Vagina (tissue), 2 donors: Measurements from ENCODE around the gene TNFRSF6B.

Source experiments
- CTCF ChIP-seq, 3 experiments: fragments of 450-650 bp in 2 of 3; fragments of 200-600 bp in 1 of 3; sonication (generic) in 1 of 3; IDR thresholded peaks; one replicate each; pipeline ENCODE4 v1.5.1; 2017 to 2019; ENCODE audit warnings: antibody characterized with exemption in 3 of 3, mild to moderate bottlenecking in 2 of 3, moderate library complexity in 2 of 3
- POLR2A ChIP-seq, 2 donors: fragments of 450-650 bp; IDR thresholded peaks; one replicate each; pipeline ENCODE4 v1.6.1; 2017; ENCODE audit warnings: antibody characterized with exemption in 2 of 2, mild to moderate bottlenecking in 2 of 2, moderate library complexity in 2 of 2
- POLR2AphosphoS5 ChIP-seq, 2 donors: sonication (generic); formaldehyde crosslinking; IDR thresholded peaks; one replicate each; pipeline ENCODE4 v1.9.0; 2017; ENCODE audit warnings: antibody characterized with exemption in 2 of 2, mild to moderate bottlenecking in 2 of 2, low read depth in 1 of 2; ENCODE audit not compliant: insufficient read depth in 1 of 2

DNA sequence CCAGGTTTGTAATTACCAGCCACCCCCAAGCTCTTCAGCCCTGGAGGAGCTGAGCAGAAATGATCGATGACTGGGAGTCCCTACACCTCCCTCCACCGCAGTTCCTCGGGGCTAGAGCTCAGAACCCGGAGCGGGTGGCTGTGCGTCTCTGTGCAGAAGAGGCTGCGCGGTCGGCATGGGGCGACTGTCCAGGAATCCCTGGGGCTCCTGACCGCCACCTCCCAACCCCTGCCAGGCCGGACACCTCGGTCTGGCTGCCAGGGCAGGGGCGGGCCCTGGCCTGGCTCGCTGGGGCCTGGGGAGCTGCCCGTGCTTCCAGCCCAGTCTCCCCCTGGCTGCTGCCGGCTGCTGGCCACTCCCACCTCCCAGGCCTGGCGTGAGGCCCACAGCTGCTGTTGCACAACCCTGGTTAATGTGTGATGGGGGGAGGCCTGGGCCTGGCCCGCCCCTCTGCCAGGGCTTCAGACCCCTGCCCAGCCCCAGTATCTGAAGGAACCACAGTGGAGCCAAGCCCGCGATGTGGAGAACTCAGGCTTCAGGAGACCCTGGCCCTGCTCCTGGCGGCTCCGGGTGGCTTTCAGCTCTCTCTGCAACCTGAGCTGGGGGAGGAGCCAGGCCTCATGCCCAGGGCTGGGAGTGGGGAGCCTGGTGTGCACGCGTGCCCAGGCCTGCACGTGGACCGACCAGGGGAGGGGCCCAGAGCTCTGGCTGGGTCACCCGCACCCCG lies 44.3 kb downstream of the TNFRSF6B start:
- TF ChIP-seq CTCF (IDR thresholded peaks at IDR 0.05) (no peak), POLR2A (IDR thresholded peaks at IDR 0.05) (peak in 1 of 2 donors; percentile 56), POLR2AphosphoS5 (IDR thresholded peaks at IDR 0.05; ENCODE audit: insufficient read depth in 1 of 2, low read depth in 1 of 2) (peak; percentile 84 to 95)
